ENCODE data around the gene PGF.
"Not testable (repeated sequence)": the region's sequence is repeated elsewhere in the genome, so short reads cannot be mapped to it uniquely, and the experiment has no call there.

The PGF gene

DNA sequence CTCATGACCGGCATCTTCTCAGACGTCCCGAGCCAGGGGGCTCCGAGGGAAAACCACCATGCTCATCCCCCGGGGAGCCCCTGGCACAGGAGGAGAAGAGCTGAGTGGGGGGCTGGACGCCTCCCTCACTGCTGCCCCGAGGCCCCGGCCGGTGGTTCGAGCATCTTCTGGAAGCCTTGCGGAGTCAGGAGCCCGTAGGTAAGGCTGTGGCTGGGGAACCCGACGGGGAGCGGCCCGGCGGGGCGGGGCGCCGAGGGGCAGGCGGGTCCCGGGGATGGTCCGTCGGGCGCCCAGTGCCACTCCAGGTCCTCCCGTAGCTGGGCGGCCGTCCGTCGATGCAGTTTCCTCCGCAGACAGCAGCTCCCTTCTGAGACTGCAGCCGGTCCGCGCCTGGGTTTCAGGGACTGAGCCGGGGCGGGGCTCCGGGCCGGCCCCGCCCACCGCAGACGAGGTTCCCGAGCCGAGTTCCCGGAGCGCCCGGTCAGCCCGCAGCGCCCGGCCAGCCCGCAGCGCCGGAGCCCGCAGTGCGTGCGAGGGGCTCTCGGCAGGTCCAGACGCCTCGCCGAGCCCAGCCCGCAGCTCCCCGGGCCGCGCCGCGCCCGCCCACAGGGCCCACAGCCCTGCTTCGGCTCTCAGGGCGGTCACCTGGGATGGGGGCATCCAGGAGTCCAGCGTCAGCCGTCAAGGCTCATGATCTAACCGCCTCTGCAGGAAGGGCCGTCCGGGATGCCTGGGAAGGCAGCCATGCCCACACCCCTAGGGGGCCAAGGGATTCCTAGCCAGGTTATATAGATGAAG is at the start of gene PGF:
PGF (minus strand) TSS at position 369 of the 798 bp plus-strand sequence; CDS start at position 14, 355 bp downstream.
- DNase-seq: peak; percentile 29

GRCh38 chr14:75003250-75004027 is 48.0 kb upstream of the PGF start:
- no peak for DNase-seq

DNA sequence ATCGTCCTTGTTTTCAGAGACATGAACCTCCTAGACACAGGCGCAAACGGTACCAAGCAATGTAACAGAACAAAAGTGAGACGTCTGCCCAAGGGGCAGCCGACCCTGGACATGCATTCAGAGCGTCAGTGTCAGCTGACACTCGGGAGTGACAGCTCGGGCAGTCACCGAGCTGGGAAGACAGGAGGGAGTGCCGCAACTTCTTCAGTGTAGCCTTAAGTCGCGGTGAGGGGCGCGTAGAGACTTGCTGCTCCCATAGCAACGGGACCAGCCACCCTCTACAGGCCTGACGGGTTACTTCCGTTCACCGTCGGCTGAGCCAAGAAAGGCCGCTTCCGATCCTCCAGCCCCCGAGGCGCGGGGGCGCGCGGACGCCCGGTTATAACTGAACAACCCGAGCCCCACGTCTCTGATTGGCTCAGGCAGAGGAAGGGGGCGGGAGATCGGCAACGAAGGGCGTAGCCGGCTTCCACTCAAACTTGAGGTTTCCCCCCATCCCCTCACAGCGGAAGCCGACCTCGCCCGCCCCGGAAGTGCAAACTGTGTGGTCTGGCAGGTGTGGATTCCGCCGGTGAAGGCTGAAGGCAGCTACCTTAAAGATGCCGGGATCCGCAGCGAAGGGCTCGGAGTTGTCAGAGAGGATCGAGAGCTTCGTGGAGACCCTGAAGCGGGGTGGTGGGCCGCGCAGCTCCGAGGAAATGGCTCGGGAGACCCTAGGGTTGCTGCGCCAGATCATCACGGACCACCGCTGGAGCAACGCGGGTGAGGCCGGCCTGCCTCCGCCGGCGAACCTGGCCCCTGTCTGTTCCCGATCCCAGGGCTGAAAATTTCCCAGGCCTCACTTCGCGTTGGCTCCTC is 47.2 kb upstream of the PGF start, which contains the start of gene EIF2B2:
EIF2B2 (plus strand) TSS at position 530 of the 858 bp plus-strand sequence; CDS start at position 600, 70 bp downstream.
- DNase-seq: peak; percentile 99

GRCh38 chr14:75001899-75002298 is 46.5 kb upstream of the PGF start:
- no peak for DNase-seq

DNA sequence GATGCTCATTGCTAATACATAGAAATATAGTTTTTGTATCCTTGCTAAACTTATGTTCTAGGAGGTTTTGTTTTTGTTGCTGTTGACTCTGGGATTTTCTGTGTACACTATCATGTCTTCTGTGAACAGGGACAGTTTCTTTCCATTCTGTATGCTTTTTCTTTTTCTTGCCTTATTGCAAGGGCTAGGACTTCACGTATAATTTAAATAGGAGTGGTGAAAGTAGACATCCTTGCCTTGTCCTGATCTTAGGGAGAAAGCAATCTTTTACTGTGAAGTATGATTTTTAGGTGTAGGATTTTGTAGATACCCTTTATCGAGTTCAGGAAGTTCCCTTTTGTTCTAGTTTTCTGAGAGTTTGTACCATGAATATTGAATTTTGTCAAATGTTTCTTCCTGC is 45.9 kb upstream of the PGF start:
- no peak for DNase-seq

GRCh38 chr14:74995781-74996180 is 40.4 kb upstream of the PGF start:
- not testable (repeated sequence) for DNase-seq

- DNase-seq: not testable (repeated sequence)
These were observed 38.8 kb upstream of the PGF start for GRCh38 chr14:74994182-74994581.

- no peak for DNase-seq
These were observed 33.6 kb upstream of the PGF start for GRCh38 chr14:74988993-74989392.

DNA sequence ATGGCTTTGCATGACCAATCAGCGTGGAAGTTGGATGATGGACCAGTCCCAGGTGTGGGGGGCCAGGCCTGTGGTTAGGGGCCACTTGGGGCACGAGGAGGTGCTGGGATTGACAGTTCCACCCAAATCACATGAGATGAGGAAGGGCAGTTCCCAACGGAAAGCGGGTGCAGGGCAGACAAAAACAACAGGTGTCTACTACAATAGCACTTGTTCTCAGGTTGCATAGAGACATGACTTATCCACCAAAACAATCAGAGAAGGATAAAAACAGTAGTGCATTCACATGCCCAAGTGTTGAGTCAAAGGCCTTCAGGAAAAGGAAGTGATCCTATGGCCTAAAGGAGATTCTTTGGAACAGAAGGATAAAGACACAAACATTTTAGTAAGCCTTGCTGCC is 32.7 kb upstream of the PGF start:
- no peak for DNase-seq

- DNase-seq: no peak
These were observed 30.4 kb upstream of the PGF start for GRCh38 chr14:74985806-74986205.

- DNase-seq: no peak
These were observed 29.6 kb upstream of the PGF start for GRCh38 chr14:74985028-74985310.

DNA sequence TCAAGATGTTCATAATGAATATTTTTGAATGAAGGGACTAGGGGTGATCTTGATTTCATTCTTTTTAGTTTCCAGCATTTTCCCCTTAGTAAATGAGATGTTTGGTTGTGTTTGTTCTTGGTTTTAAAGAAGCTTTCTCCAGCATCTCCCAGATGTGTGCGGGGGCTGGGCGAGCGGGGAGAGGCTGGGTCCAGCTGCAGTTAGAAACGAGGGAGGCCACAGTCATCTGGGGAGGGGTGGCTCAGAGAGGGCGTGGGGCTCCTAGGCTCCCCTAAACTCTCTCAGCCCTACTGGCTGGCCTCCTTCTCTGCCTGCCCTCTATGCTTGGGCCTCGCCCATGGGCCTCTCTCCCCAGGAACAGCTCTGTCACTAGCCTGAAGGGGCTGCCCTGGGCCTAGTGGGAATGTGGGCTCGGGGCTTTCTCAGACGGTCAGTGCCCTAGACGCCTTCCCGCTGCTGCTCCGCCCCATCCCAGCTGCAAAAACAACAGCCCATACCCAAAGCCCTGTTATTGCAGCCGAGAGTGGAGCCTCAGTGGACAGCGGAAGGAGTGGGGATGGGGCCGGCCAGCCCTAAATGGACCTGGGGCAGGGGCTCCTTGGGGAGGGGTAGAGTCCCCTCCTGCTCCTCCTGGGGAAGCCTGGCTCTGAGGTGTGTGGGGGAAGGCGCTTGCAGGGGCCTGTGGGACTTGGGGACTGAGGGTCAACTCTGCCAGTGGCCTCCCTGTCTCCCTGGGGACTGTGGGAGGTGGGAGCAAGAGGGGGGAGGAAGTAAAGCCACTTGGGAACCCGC is 29.0 kb upstream of the PGF start:
- DNase-seq: no peak

- DNase-seq: no peak
These were observed 27.9 kb upstream of the PGF start for GRCh38 chr14:74983343-74983742.

DNA sequence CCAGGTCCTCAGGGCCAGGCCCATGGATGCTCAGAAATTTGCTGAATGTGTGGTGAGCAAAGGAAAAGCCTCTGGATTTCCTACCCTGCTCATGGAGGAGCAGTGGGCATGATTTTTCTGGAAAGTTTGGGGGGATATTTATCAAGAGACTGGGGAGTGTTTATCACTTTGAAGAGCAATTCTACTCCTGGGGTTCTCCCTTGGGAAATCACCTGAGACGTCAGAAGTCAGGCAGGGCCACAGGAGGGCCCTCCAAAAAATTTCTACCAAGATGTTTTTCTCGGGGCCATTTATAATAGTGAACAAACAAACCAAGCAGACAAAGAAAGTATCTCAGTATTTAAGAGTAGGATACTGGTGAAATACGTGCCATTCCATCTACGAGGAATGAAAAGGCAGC is 27.3 kb upstream of the PGF start:
- no peak for DNase-seq

DNA sequence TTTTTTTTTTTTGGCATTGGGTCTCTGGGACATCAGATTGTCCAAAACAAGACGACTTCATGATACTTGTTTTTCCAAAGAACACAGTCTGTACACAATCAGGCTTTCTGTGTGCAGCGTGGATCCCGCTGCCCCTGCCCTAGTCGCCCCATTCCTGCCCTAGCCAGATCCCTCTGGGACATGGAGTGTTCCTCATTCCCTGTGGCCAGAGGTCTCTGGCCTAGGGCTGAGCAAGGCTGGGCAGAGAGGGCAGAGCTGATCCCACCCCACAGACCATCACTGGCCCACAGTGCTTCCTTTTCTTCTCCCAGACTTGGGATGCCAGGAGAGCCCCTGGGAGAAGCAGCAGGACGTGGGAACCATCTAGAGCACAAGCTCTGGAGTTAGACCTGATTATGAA is 26.4 kb upstream of the PGF start:
- no peak for DNase-seq

DNA sequence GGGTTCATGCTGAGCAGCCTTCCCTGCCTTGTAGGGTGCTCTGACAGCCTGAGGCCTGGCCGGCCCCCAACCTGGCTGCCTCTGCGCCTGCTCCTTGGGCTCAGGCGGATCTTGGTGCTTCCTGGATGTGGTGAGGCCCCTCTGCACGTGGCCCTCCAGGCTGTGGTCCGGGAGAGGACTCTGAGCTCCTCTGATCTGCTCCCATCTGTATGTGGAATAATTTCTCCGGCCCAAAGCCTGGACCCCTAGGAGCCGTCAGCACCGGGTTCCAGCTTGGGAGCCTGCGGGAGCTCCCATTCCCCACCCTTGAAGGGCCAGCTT is 26.0 kb upstream of the PGF start:
- DNase-seq: no peak

GRCh38 chr14:74980731-74981461 is 25.5 kb upstream of the PGF start:
- DNase-seq: no peak

DNA sequence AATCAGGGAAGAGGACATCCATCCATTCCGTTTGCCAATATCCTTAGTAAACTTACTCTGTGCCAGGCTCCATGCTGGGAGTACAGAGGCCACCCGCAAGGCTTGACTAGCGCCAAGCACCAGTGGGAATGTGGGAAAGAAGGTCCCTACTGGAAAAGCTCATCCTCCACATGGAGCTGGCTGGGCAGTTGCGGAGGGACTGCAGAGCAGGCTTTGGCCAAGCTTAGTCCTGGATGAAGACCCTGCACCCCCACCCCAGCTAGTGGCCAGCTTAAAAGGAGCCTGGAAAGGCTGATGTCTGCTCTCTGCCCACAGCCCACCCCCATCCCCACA is 25.0 kb upstream of the PGF start:
- no peak for DNase-seq

DNA sequence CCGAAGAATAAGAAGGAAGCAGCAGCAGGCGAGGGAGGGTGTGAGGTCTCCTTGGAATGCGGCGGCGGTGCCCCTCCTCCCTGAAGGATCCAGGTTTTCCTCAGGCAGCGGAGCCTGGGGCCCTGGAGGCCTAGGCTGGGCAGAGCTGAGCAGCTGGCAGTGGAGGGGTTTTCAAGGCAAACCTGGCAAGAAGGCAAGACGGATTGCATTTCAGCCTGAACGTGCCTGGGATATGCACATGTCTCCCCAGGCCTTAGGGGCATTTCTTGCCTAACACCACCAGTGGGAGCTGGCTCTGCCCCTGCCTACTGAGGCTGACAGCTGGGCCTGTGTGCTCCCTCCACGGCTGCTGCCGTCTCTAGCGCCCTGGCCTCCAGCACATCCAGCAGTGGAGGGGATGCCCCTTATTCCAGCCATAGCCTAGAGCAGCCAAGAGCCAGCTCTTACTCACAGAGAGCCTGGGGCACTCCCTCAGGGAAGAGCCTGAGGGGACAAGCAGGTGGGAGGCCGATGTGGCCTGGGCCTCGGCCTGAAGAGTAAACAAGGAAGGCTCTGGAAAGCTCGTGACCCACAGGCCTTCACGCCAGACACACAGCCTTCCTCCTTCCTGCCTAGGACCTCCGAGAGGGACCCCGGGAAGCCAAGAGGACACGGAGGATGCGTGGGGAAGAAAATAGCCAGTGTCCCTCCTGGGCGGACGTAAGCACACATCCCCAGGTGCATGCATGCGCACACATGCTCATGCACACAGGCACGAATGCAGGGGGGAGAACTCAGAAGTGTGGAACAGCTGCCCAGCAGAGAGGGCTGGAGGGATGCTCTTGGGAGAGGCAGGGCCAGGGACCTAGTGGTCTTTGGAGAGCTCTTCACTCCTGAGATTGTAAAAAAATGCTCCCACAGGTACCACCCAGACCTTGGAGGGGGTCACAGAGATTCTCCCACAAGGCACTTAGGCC is 24.3 kb upstream of the PGF start:
- peak; percentile 97 for DNase-seq

- DNase-seq: no peak
These were observed 23.6 kb upstream of the PGF start for GRCh38 chr14:74979029-74979428.

DNA sequence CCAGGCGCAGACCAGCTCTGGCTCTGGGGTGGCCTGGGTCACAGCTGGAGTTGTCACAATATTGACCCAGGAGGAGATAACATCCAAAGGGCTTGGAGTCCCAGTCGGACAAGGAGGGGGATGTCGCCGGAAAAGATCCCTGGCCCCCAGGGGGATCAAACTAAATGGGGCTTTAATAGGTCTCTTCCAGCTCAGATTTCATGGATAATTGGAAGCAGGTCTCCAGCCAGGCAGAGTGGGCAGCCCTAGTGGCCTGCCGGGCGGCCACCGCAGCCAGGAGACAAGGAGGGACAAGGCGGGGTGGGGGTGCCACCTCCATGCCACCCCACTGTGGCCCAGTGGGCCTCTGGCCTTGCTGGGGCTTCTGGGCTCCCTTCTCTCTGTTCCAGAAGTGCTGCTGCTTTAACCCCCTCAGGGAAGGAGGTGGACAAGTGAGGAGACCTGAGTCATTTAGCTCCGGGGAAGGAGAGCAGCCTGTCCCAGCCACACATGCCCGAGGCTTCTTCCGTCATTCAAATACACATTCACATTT is 23.1 kb upstream of the PGF start:
- no peak for DNase-seq

Measured in NCI-H2171 (cell line).